Upper lobe of left lung (tissue), 6 donors: ENCODE results near the gene TSHZ1. TPM values are rescaled to one million over a fixed set of nuclear protein-coding genes. Genes with fewer than 3 reads are reported as not detected.
A peak's percentile ranks its signal among the peaks of the same experiment; 100 is the strongest.

Source experiments
- ATAC-seq, 2 donors: fragments of 200-7000 bp; cut with Tn5 transposase; one replicate each; pipeline ENCODE4 v1.9.1; 2022; ENCODE audit warnings: mild to moderate bottlenecking in 2 of 2, moderate library complexity in 2 of 2; ENCODE audit not compliant: low FRiP score in 2 of 2
- DNase-seq, 2 donors: peaks; one replicate each; pipeline ENCODE4 v3.0.0-alpha.2; 2019 to 2020
- H3K27ac ChIP-seq, 4 donors: fragments of 200-600 bp; sonication (generic); one replicate each; pipeline ENCODE4 v1.5.1; 2016 to 2019
- H3K27me3 ChIP-seq, 4 donors: fragments of 200-600 bp; sonication (generic); one replicate each; pipeline ENCODE4 v1.5.1; 2017 to 2019
- H3K36me3 ChIP-seq, 4 donors: fragments of 200-600 bp; sonication (generic); one replicate each; pipeline ENCODE4 v1.5.1; 2016 to 2019
- H3K4me1 ChIP-seq, 4 donors: fragments of 200-600 bp; sonication (generic); one replicate each; pipeline ENCODE4 v1.5.1; 2018 to 2019
- H3K4me3 ChIP-seq, 4 donors: fragments of 200-600 bp; sonication (generic); one replicate each; pipeline ENCODE4 v1.5.1; 2017 to 2019; ENCODE audit warnings: mild to moderate bottlenecking in 2 of 4, moderate library complexity in 1 of 4
- H3K9me3 ChIP-seq, 4 donors: fragments of 200-600 bp; sonication (generic); one replicate each; pipeline ENCODE4 v1.5.1; 2018 to 2019
- EP300 ChIP-seq, 4 donors: sonication (generic); formaldehyde crosslinking; IDR thresholded peaks; one replicate each; pipeline ENCODE4 v1.5.1; 2017; ENCODE audit warnings: antibody characterized with exemption in 4 of 4, control low read depth in 2 of 4
- POLR2A ChIP-seq, 4 donors: fragments of 450-650 bp; IDR thresholded peaks; one replicate each; pipeline ENCODE4 v1.5.1; 2016 to 2017; ENCODE audit warnings: antibody characterized with exemption in 4 of 4, mild to moderate bottlenecking in 2 of 4
- POLR2AphosphoS5 ChIP-seq, 2 donors: sonication (generic); formaldehyde crosslinking; IDR thresholded peaks; one replicate each; pipeline ENCODE4 v1.5.1; 2017; ENCODE audit warnings: antibody characterized with exemption in 2 of 2
- WGBS, 2 donors: methylation state at CpG; one replicate each; pipeline ENCODE4 v1.1.5; 2017 to 2018; 5-methylcytosine and 5-hydroxymethylcytosine counted together
- total RNA-seq, 6 donors: library from RNA; depleted of rRNA in 4 of 6; stranded (reverse); fragments of >200 nt in 4 of 6; gene quantifications; one replicate each; pipeline versions ENCODE4 v1.1.0 to v1.2.1, GENCODE V29; 2016 to 2021
- TF ChIP-seq, protein P1 (sequence below), 6 experiments: fragments of 450-650 bp in 4 of 6; fragments of 200-600 bp in 2 of 6; sonication (generic) in 2 of 6; IDR thresholded peaks; one replicate each; pipeline ENCODE4 v1.5.1; 2016 to 2019; ENCODE audit warnings: antibody characterized with exemption in 6 of 6
- donor health status: DM: no; HTN: no; CAD: no; lungs with moderate emphysema.
- donor health status: DM: no; HTN: yes; CAD: no; lungs with severe emphysema.

TSHZ1 gene
- total RNA-seq, 6 donors from 2014 or later: 9.1 to 16.5 (median 14.3) TPM

DNA sequence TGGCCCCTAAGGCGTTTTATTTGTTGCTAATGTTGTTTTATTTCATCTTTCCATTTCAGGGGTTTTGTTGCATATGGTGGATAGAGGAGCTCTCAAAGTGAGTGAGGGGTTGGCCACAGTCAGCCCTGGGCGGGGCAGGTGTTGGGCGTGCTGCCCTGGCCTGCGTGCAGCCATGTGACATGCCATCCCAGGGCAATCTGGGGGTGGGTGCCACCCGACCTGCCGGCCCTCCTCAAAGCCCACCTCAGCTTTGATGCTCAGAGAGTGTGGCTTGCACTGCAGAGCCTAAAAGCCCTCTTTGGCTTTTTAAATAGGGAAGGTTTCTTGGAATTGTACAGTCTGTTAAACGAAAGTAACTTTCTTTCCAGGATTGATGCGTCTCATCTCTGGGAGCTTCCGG, 18.4 kb downstream of the TSHZ1 start:
- 95 to 97% methylated on average over 9 of the region's 9 CpGs for WGBS, 2 donors

DNA sequence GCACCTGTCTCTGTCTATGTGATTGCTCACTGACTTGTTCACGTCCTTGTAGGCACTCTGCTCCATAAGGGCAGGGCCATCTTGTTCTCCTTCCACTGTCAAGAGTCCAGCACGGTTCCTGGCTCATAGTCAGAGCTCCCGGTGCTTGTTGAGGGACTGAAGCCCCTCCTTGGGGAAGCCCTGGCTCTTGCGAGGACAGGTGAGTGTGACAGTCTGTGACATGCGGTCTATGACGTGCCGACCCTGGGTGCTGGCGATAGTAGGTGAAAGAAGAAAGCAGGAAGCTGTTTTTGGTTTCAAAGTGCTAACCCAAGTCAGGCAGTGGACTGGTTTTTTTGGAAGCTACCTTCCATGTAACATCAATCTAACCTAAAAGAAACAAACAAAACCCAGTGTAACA, 18.8 kb downstream of the TSHZ1 start:
- Histone ChIP-seq H3K36me3 (no peaks in the 10 kb centered on the region), H3K27me3 (no peaks in the 10 kb centered on the region), H3K27ac (no peak overlapping the region), H3K9me3 (no peaks in the 10 kb centered on the region), H3K4me1 (peaks cover 22 to 51% (median 32%) of the 10 kb centered on the region in 4 donors), H3K4me3 (no peak overlapping the region)
- 85 to 94% methylated on average over 8 of the region's 8 CpGs for WGBS, 2 donors
- peak in 1 of 2 donors; percentile 20 for ATAC-seq
- no peak for TF ChIP-seq POLR2AphosphoS5 (IDR thresholded peaks at IDR 0.05)
- TF ChIP-seq, protein P1, sequence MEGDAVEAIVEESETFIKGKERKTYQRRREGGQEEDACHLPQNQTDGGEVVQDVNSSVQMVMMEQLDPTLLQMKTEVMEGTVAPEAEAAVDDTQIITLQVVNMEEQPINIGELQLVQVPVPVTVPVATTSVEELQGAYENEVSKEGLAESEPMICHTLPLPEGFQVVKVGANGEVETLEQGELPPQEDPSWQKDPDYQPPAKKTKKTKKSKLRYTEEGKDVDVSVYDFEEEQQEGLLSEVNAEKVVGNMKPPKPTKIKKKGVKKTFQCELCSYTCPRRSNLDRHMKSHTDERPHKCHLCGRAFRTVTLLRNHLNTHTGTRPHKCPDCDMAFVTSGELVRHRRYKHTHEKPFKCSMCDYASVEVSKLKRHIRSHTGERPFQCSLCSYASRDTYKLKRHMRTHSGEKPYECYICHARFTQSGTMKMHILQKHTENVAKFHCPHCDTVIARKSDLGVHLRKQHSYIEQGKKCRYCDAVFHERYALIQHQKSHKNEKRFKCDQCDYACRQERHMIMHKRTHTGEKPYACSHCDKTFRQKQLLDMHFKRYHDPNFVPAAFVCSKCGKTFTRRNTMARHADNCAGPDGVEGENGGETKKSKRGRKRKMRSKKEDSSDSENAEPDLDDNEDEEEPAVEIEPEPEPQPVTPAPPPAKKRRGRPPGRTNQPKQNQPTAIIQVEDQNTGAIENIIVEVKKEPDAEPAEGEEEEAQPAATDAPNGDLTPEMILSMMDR (IDR thresholded peaks at IDR 0.05): no peak
- TF ChIP-seq POLR2A (IDR thresholded peaks at IDR 0.05): no peak
- TF ChIP-seq EP300 (IDR thresholded peaks at IDR 0.05): no peak
- no peak for DNase-seq

More for the DNA sequence above, 18.4 kb downstream of the TSHZ1 start:
- H3K27ac ChIP-seq: no peak overlapping the region
- H3K36me3 ChIP-seq: no peaks in the 10 kb centered on the region
- peaks cover 22 to 51% (median 32%) of the 10 kb centered on the region in 4 donors for H3K4me1 ChIP-seq
- DNase-seq (peak in 1 of 2 donors; percentile 61), ATAC-seq (no peak)
- no peaks in the 10 kb centered on the region for H3K9me3 ChIP-seq
- H3K27me3 ChIP-seq: no peaks in the 10 kb centered on the region
- H3K4me3 ChIP-seq: no peak overlapping the region
- TF ChIP-seq, protein P1 (IDR thresholded peaks at IDR 0.05): no peak
- no peak for TF ChIP-seq POLR2A (IDR thresholded peaks at IDR 0.05)

DNA sequence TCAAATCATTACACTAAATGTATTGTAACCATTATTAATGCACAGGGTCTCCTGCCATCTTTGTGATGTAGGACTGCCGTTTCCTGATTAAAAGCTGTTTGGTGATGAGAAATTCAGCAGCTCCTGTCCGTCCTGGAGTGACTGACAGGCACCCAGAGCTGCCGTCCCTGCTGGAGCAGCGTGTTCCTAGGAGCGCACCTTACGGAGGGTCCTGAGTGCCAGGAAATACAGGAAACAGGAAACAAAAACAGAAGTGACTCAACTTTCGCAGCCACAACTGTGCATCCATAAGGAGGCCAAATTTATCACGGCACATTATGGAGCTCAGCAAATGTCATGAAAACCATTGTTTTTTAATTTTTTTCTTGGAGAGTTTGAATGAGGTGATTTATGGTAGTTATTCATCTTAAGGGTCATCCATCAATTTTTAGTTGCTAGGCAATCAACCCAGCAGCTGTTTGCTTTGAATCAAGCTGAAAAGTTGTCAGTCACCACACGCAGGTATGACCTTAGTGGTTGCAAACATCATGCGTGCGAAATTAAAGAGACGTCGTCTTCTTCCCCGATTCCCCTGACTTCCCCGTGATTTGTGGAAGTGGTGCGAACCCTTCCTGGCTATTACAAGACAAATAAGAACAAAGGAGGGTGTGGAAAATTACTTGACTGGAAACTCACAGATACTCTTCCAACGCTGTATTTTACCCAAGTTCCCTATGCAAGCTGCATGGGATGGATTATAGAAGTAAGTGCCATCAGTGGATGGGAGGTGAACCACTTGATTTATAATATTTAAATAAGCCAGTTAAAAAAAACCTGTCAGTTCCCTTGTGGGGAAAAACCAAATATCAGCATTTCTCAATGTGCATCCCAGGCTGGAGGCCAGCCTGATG, 19.8 kb downstream of the TSHZ1 start:
- ATAC-seq (no peak), DNase-seq (no peak)
- Histone ChIP-seq H3K4me1 (peaks cover 22 to 51% (median 32%) of the 10 kb centered on the region in 4 donors), H3K9me3 (no peaks in the 10 kb centered on the region), H3K27me3 (no peaks in the 10 kb centered on the region), H3K4me3 (no peak overlapping the region), H3K36me3 (no peaks in the 10 kb centered on the region), H3K27ac (peak overlapping the region in 1 of 4 donors; percentile 50)
- TF ChIP-seq, protein P1 (IDR thresholded peaks at IDR 0.05): no peak
- TF ChIP-seq EP300 (IDR thresholded peaks at IDR 0.05): no peak
- TF ChIP-seq POLR2AphosphoS5 (IDR thresholded peaks at IDR 0.05): no peak
- no peak for TF ChIP-seq POLR2A (IDR thresholded peaks at IDR 0.05)
- 60 to 71% methylated on average over 17 of the region's 17 CpGs for WGBS, 2 donors

DNA sequence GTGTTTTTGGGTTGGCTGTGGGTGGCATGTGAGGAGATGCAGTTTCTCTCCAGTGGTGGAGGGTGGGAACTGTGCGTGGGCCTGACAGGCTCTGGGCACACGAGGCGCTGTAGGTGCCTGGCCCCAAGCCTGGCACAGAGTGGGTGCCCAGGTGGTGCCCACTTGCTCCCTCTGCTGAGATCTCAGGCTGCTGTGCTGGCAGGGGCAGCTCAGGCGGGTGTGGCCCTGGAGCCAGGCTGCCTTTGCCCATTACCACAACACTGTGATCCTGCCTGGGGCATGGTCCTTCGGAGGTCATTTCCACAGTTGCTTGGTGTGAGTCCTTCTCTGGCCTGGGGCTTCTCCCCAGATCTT, 20.4 kb downstream of the TSHZ1 start:
- ATAC-seq (peak in 1 of 2 donors; percentile 66), DNase-seq (no peak)
- Histone ChIP-seq H3K9me3 (no peaks in the 10 kb centered on the region), H3K4me3 (no peak overlapping the region), H3K4me1 (peaks cover 22 to 49% (median 32%) of the 10 kb centered on the region in 4 donors), H3K27me3 (no peaks in the 10 kb centered on the region), H3K27ac (peak overlapping the region in 1 of 4 donors; percentile 50), H3K36me3 (no peaks in the 10 kb centered on the region)
- WGBS, 2 donors: 80 to 88% methylated on average over 5 of the region's 5 CpGs
- TF ChIP-seq, protein P1 (IDR thresholded peaks at IDR 0.05): no peak
- no peak for TF ChIP-seq POLR2A (IDR thresholded peaks at IDR 0.05)
- no peak for TF ChIP-seq POLR2AphosphoS5 (IDR thresholded peaks at IDR 0.05)
